IMR-90 (cell line): Measurements from ENCODE around the gene CNGA1.

Source experiments
- BHLHE40 ChIP-seq: fragments of 150-350 bp; IDR thresholded peaks from 2 replicates; pipeline ENCODE4 v1.6.1; 2016; ENCODE audit warnings: mild to moderate bottlenecking, low read depth, low read length
- CEBPB ChIP-seq: IDR thresholded peaks from 2 replicates; pipeline ENCODE4 v1.6.1; 2012; ENCODE audit warnings: low read depth, low read length, improper control_type of control experiment
- CHD1 ChIP-seq: IDR thresholded peaks from 2 replicates; pipeline ENCODE4 v1.6.1; 2012; ENCODE audit warnings: low read depth, low read length, improper control_type of control experiment
- CTCF ChIP-seq: conservative IDR thresholded peaks from 2 replicates; pipeline ENCODE4 v1.5.1; 2012; ENCODE audit warnings: mild to moderate bottlenecking, low read depth, low read length, improper control_type of control experiment
- MAFK ChIP-seq: IDR thresholded peaks from 2 replicates; pipeline ENCODE4 v1.6.1; 2012; ENCODE audit warnings: low read depth, low read length, improper control_type of control experiment
- MAZ ChIP-seq: IDR thresholded peaks from 2 replicates; pipeline ENCODE4 v1.6.1; 2012; ENCODE audit warnings: low read depth, mild to moderate bottlenecking, low read length, improper control_type of control experiment, moderate library complexity, borderline replicate concordance
- MXI1 ChIP-seq: IDR thresholded peaks from 2 replicates; pipeline ENCODE4 v1.6.1; 2012; ENCODE audit warnings: low read depth, mild to moderate bottlenecking, low read length, moderate library complexity, borderline replicate concordance
- POLR2A ChIP-seq: IDR thresholded peaks from 2 replicates; pipeline ENCODE4 v1.6.1; 2012; ENCODE audit warnings: mild to moderate bottlenecking, low read depth, low read length
- RFX5 ChIP-seq: IDR thresholded peaks from 2 replicates; pipeline ENCODE4 v1.8.0; 2012; ENCODE audit warnings: low read depth, mild to moderate bottlenecking, low read length, moderate library complexity
- SMC3 ChIP-seq: fragments of 150-350 bp; IDR thresholded peaks from 2 replicates; pipeline ENCODE4 v1.6.1; 2016; ENCODE audit warnings: low read depth, mild to moderate bottlenecking, antibody characterized with exemption, low read length, moderate library complexity
- USF2 ChIP-seq: fragments of 150-350 bp; IDR thresholded peaks from 2 replicates; pipeline ENCODE4 v1.6.1; 2017; ENCODE audit warnings: mild to moderate bottlenecking, antibody characterized with exemption, low read length, low read depth

- TF ChIP-seq BHLHE40 (no peak), USF2 (no peak), CTCF (no peak), RFX5 (no peak), SMC3 (no peak), MAFK (no peak), CHD1 (no peak), CEBPB (no peak), MXI1 (no peak), POLR2A (no peak), MAZ (no peak)
Measured at GRCh38 chr4:47913861-47914219, 102.6 kb downstream of the CNGA1 start.
